ENCODE data around the gene NEUROD4. TPM values are rescaled to one million over a fixed set of nuclear protein-coding genes. Genes with fewer than 3 reads are reported as not detected.

Gene NEUROD4
- total RNA-seq, 1 donor from 2014 or later = not detected

GRCh38 chr12:54988402-54989054 is 31.2 kb upstream of the NEUROD4 start:
- DNase-seq (ENCODE audit: low read depth) = no peak
- no peak overlapping the region for H3K4me3 ChIP-seq (ENCODE audit: low read depth, low read length)

GRCh38 chr12:54989829-54990228 is 29.9 kb upstream of the NEUROD4 start:
- DNase-seq (ENCODE audit: low read depth) = no peak

More at GRCh38 chr12:54988402-54989054, 31.2 kb upstream of the NEUROD4 start:
- TF ChIP-seq CTCF (conservative IDR thresholded peaks at IDR 0.05; ENCODE audit: low read depth, low read length) = no peak

GRCh38 chr12:54991161-54991990 is 28.4 kb upstream of the NEUROD4 start:
- TF ChIP-seq CTCF (conservative IDR thresholded peaks at IDR 0.05; ENCODE audit: low read depth, low read length) = no peak
- DNase-seq (ENCODE audit: low read depth) = no peak
- no peak overlapping the region for H3K4me3 ChIP-seq (ENCODE audit: low read depth, low read length)

More at GRCh38 chr12:54989829-54990228, 29.9 kb upstream of the NEUROD4 start:
- TF ChIP-seq CTCF (conservative IDR thresholded peaks at IDR 0.05; ENCODE audit: low read depth, low read length) = no peak
- no peak overlapping the region for H3K4me3 ChIP-seq (ENCODE audit: low read depth, low read length)

GRCh38 chr12:54991991-54992375 is 27.8 kb upstream of the NEUROD4 start:
- DNase-seq (ENCODE audit: low read depth) = no peak
- H3K4me3 ChIP-seq (ENCODE audit: low read depth, low read length) = no peak overlapping the region
- no peak for TF ChIP-seq CTCF (conservative IDR thresholded peaks at IDR 0.05; ENCODE audit: low read depth, low read length)

- no peak for DNase-seq (ENCODE audit: low read depth)
- peak; percentile 80 for TF ChIP-seq CTCF (conservative IDR thresholded peaks at IDR 0.05; ENCODE audit: low read depth, low read length)
- no peak overlapping the region for H3K4me3 ChIP-seq (ENCODE audit: low read depth, low read length)
Observed at GRCh38 chr12:54993181-54993835, 26.5 kb upstream of the NEUROD4 start.

GRCh38 chr12:54996205-54996604 is 23.6 kb upstream of the NEUROD4 start:
- no peak for TF ChIP-seq CTCF (conservative IDR thresholded peaks at IDR 0.05; ENCODE audit: low read depth, low read length)
- no peak for DNase-seq (ENCODE audit: low read depth)
- H3K4me3 ChIP-seq (ENCODE audit: low read depth, low read length) = no peak overlapping the region

Data from epithelial cell of proximal tubule (primary cell).